Activated CD8-positive, alpha-beta memory T cell treated with anti-CD3 and anti-CD28 coated beads for 24 hours (primary cell): ENCODE measurements around the gene CAAP1.
"Not testable (repeated sequence)": the region's sequence is repeated elsewhere in the genome, so short reads cannot be mapped to it uniquely, and the experiment has no call there.

Source experiments
- DNase-seq: peaks from one replicate; pipeline ENCODE4 v3.0.0-alpha.2; 2020

The CAAP1 gene, protein sequence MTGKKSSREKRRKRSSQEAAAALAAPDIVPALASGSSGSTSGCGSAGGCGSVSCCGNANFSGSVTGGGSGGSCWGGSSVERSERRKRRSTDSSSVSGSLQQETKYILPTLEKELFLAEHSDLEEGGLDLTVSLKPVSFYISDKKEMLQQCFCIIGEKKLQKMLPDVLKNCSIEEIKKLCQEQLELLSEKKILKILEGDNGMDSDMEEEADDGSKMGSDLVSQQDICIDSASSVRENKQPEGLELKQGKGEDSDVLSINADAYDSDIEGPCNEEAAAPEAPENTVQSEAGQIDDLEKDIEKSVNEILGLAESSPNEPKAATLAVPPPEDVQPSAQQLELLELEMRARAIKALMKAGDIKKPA

DNA sequence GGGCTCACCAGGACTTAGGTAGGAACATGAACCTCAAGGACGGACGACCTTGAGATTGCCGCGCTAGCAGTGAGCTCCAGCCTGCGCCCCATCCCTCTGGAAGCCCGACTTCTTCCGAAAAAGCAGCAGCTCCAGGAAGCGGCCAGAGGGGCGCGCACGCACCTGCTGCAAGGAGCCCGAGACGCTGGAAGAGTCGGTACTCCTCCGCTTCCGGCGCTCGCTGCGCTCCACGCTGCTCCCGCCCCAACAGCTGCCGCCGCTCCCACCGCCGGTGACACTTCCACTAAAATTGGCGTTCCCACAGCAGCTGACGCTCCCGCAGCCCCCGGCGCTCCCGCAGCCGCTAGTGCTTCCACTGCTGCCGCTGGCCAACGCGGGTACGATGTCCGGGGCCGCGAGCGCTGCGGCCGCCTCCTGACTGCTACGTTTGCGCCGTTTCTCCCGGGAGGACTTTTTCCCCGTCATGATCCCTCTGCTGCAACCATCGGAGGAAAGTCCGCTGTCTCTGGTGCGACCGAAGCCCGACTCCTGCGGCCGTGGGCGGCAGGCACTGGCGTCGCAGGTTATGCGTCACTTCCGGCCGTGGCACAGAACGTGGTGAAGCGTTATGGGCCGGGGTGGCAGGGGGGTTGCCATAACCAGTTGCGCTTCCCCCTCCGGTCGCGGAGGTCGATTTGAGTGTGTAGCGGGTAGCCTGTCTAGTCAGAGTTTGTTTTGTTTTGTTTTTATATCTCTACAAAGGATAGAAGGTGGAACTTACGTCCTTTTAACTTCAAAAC, at the start of gene CAAP1:
CAAP1 (minus strand) TSS at position 552 of the 779 bp plus-strand sequence; CDS start at position 465, 87 bp downstream.
- peak; percentile 95 for DNase-seq

DNA sequence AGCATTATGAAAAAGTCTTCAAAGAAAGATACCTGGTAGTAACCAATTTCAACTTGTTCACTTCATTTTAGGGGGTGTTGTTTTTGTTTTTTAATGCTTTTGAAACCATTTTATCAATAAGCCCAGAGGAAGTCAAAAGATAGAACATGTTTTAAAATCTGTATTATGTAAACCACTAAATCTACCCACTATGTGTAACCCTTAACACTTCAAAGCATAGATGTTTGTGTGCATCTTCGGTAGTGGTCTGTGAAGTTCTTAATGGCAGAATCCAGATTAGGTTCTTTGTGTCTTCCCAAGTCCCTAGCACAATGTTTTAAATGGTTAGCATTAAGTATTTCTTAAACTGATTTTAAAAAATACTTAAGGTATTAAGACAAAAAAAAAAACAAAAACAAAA, 48.2 kb upstream of the CAAP1 start:
- DNase-seq = no peak

DNA sequence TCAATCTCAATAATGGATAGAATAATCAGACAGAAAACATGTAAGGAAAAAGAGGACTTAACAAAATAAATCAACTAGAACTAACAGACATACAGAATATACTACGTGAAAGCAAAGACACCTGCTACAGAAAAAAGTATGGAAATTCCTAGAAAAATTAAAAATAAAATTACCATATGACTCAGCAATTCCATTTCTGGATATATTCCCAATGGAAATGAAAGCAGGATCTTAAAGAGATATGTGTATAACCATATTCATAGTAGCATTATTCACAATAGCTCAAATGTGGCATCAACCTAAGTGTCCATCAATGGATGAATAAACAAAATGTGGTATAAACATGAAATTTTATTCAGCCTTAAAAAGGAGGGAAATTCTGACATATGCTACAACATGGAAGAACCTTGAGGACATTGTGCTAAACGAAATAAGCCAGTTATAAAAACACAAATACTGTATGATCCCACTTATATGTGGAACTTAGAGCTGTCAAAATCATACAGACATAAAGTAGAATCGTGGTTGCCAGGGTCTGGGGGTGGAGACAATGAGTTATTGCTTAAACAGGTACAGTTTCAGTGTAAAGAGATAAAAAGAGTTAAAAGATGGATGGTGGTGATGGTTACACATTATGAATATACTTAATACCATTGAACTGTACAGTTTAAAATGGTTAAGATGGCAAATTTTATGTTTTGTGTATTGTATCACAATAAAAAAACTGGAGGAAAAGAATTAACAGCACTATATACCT, 47.5 kb upstream of the CAAP1 start:
- DNase-seq = no peak

DNA sequence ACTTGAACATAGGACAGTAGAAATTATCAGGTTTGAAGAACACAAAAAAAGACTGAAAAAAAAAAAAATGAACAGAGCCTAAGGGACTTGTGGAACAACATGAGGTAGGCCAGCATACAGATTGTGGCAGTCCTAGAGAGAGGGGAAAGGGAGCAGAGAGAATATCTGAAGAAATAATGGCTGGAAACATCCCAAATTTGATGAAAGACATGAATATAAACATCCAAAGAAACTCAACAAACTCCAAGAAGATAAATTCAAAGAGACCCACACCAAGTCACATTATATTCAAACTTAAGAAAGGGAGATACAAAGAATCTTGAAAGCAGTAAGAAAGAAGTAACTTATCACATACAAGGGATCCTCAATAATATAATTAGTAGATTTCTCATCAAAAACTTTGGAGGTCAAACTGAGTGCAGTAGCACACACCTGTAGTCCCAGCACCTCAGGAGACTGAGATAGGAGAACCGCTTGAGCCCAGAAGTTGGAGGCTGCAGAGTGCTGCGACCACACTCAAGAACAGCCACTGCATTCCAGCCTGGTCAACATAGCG, 45.3 kb upstream of the CAAP1 start:
- DNase-seq = no peak

DNA sequence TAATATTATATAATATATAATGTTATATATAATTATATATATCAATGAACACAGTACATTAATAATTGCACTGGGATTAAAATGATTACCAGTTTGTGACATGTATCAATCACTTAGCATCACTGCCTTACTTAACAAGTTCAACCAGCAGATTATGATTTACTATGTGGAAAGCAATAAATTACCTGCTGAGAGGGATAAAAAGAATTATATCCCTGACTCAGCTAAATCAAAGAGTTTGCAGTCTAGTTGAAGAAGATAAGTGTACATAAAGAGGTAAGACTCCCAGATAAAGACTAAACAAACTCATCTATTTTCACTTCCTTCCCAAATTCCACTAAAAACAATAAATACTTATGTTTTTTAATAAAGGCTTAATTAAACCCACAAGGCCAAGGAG, 43.2 kb upstream of the CAAP1 start:
- DNase-seq = no peak

DNA sequence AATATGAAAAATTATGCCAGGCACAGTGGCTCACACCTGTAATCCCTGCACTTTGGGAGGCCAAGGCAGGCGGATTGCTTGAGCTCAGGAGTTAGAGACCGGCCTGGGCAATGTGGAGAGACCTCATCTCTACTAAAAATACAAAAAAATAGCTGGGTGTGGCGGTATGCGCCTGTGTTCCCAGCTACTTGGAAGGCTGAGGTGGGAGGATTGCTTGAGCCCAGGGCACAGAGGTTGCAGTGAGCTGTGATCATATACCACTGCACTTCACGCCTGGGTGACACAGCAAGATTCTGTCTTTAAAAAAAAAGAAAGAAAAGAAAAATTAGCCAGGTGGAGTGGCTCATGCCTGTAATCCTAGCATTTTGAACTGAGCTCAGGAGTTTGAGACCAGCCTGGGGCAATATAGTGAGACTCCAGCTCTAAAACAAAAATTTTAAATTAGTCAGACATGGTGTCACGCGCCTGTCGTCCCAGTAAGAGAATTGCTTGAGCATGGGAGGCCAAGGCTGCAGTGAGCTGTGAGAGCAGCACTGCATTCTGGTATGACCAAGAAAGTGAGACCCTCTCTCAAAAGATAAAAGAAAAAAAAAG, 36.4 kb upstream of the CAAP1 start:
- no peak for DNase-seq

DNA sequence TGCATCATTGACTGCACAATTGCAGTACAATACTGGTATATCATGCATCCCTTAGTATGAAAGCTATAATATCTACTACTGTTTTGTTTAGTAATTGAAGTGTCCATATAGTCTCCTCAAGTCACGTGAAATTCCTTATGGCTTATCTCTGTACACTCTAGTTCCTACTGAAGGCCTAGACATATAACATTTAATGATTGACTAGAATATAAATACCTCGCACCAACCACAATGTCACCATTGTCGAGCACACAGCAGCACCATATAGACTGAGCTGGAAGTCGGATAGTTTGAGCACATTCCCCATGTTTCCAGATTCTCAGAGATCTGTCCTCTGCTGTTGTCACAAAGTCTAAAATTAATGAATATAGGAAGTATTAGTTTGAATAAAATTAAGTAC, 33.0 kb upstream of the CAAP1 start:
- DNase-seq = no peak

DNA sequence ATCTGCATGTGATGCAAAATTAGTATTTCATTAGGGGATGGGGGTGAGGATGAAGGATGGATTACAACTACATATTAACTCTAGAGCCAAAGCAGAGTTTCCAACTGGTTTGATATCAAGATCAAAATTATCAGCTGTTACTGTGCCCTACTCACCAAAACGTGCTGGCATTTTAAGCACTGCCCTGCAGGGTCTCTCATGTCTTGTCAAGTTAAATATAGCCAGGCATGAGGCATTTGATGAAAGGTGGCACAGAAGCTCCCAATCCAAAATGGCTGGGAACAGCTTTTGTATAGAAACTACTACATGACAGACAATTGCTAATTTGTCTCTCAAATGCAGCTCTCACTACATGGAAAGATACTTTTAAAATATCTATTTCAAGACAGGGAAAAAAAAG, 27.1 kb upstream of the CAAP1 start:
- DNase-seq = no peak

DNA sequence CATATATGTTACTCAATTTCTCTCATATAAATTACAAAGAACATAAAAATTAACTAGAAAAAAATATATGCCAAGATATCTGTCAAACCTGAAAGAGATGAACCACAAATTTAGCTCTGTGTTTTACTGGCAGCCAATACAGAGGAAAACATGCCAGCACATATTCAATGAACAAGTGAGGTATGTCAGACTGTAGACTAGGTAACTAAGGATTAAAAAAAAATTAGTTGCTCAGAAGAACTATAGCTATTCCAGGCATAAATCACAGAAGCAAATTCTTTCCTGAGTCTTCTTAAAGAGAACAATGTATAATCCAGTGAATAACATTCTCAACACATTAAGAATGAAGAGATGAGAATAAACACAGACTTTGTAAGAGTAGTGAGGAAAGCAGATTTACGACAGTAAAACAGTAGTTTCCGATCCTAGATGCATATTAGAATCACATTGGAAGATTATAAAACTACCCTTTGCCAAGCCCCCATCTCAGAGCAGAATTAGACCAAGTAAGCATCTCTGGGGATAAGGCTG, 20.6 kb upstream of the CAAP1 start:
- no peak for DNase-seq

DNA sequence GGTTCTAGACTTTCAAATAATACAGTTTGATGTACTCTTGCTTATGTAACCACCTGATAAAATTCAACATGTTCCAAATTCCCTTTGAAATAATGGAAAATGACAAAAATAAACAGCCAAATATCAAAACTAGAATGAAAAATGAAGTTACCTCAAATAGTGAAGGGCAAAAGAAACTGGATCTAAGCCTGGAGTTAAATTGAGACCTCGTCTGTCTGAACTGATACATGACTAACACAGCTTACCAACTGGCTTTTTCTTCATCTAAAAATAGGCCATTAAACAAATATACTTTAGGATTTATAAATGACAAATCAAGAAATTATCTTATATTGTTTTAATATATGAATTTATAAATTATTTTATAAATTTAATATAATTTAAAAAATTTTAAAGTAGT, 12.1 kb upstream of the CAAP1 start:
- no peak for DNase-seq

DNA sequence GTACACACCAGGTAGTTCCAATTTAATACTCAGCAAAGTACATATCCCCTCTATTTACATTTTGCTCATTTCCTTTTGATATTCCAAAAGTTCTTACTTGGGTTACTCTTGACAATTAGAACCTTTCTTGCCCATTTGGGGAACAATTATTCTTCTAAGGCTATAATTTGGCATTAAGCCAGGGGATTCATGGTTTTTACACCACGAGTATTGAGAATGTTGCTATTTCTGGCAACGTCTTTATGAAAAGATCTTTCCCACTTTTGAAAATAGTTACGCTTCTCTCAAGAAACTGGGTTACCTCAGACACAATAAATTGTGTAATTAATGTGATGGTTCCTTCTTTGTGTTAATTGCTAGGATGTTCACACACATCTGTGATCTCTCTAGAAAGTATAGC, 11.5 kb upstream of the CAAP1 start:
- DNase-seq = no peak

DNA sequence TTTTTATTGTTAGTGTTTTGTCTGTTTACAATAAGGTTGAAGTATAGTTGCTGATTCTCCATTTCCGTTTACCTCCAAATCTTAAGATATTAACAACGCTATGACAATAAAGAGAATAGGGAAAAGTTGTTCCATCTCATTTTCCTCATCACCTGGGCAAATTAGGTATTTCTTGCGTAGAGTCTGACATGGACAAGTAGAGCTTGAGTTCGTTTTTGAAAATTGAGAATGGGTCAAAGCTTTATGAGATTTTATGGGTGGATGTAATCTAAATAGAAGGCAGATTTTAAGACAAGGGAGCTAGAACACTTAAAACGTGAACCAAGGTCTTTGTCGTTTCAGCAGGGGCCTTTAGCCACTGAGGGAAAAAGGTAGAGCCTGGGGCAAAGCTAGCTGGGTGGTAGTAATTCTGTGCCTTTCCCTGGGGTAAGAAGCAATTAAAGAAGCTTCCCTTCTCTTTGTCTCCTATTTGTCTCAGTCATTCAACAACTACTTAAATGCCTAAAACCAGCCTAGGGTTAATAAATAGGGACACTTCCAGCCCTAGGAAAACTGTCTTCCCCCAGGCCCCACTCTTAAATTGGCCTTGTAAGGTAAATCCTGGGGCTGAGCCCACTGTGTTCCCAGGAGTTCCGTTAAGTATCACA, 551 bp upstream of the CAAP1 start:
- DNase-seq = no peak

DNA sequence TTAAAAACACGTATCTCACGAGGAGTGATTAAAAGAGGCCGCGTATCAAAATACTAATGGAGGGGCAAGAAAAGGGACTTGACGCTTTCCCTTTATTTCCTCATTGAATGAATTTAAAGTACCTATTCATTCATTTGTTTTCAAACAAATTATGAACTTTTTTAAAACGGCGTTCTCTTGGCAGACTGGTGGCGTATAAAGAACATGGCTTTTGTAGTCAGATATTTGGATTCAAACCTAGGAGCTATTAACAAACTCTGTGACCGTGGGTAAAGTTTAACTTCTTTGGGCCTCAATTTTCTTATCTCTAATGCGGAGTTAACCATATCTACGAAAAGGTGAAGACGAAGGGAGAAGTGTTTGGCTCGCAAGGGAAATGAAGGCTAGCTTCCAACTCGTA, 876 bp downstream of the CAAP1 start:
- no peak for DNase-seq

DNA sequence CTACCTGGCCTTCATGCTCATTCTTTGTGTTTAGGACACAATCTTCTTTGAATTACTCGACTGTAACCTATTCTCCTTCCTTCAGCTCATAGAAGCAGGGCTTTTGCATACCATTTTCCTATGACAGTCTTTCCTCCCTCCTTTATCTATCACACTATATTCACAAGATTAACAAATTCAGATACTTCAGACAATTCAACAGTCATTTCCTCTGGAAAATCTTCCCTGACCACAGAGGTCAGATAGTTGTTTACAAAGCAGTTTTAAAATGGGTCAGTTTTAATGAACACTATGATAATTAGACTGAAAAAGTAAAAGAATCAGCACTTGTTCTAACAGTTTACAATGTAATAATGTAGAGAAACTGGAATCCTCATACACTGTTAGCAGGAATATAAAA, 4.3 kb downstream of the CAAP1 start:
- DNase-seq = no peak

DNA sequence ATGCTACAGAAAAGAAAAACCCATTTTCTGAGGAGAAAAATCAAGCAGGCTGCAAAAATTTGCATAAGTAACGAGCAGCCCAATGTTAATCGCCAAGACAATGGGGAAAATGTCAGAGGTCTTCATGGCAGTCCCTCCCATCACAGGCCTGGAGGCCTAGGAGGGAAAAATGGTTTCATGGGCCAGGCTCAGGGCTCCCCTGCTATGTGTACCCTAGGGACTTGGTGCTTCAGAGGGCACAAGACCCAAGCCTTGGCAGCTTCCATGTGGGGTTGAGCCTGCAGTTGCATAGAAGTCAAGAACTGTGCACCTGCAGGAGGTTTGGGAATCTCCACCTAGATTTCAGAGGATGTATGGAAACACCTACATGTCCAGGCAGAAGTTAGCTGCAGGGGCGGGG, 10.4 kb downstream of the CAAP1 start:
- no peak for DNase-seq

DNA sequence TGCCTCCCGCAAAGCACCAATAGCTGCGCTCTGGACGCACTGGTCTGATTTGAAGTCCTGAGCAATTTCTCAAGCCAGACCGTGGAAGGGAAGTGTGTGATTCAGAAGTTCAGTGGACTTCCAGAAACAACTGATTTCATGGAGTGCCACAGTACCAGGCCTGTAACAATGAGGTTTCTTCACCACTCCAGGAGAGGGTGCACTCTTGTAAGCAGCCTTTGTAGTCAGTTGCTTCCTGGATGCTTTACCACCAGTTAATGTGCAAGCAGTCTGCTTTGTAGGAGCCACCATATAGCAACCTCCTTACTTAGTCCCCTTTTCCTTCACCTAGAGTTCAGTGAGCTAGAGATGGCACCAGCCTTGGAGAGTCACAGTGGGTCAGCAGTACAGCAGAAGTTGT, 12.3 kb downstream of the CAAP1 start:
- no peak for DNase-seq

DNA sequence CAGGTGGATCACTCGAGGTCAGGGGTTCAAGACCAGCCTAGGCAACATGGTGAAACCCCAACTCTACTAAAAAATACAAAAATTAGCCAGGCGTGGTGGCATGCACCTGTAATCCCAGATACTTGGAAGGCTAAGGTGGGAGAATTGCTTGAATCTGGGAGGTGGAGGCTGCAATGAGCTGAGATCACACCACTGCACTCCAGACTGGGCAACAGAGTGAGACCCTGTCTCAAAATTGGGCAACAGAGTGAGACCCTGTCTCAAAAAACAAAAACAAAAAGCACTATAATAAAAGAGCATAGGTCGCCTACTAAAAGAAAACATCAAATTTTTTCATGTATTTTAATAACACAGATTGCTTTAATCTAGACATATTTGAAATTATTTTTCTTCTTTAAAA, 17.4 kb downstream of the CAAP1 start:
- DNase-seq = not testable (repeated sequence)

DNA sequence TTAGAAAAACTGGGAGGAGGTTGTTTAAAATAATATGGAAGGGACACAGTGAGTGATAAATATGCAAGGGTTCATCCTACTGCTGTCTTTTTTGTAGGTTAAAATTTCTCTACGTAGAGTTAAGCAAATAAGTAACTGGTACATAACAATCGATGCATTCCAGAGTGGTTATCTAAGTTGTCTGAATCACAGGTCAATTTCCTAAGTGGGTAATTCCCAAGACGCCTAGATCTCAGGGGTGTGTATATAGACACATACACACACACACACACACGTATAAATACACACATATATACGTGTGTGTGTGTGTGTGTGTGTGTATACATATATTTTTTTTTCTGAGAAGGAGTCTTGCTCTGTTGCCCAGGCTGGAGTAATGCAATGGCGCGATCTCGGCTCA, 22.3 kb downstream of the CAAP1 start:
- DNase-seq = no peak

DNA sequence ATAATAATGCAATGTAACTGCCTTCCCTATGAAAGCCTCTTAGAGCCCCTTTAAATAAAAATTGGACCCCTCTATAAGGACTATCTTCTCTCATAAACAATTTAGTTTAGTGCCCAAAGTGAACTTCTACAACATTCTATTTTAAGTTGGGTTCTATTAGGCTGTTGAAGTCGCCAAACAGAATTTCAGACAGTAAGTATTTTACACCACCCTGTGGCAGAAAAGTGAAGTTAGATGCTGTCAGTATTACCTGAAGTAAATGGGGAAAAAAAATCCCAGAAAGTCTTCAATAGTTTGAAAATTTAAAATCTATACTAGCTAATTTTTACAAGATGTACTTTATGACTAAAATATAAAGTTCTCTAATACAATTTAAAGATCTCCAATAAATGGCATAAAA, 29.5 kb downstream of the CAAP1 start:
- DNase-seq = no peak

DNA sequence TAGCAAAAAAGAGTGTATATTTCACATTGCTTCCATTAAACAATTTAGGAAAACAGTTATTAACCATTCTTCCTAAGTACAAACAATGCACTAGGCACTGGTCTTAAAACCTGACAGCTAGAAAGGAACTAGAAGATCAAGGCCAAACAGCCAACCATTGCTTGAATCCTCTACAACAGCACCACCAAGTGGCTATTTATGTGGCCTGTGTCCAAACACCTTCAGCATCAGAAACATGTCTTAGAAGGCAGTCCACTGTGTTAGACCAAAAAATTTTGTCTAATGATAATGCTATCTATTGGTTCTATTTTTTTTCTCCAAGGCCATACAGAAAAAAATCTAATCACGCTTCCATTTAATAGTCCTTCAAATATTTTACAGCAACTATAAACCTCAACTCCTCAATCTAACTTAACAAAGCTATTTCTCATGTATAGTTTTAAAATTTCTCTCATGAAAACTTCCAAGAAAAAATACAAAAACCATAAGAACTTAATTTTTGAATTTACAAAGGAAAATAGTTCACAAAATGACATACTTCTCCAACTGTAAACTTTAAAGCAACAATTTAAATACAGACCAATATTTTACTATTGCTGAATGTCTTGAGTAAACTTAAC, 36.1 kb downstream of the CAAP1 start:
- no peak for DNase-seq

DNA sequence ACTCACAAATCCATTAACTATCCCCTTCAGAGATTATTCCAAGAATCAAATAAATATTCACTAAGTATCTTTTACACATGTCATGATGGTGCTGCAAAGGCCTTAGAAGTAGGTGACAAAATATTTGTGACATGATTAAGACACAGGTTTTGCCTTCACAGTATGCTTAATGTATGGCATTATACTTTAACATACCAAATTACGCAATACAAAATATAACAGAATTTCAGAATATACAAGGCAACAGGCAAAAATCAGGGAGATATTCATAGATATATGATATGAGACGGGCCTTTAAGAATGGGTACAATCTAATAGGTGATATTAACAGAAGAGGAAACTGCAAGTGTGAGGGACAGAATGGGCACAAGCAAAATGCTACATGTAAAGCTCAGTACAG, 41.6 kb downstream of the CAAP1 start:
- DNase-seq = no peak

DNA sequence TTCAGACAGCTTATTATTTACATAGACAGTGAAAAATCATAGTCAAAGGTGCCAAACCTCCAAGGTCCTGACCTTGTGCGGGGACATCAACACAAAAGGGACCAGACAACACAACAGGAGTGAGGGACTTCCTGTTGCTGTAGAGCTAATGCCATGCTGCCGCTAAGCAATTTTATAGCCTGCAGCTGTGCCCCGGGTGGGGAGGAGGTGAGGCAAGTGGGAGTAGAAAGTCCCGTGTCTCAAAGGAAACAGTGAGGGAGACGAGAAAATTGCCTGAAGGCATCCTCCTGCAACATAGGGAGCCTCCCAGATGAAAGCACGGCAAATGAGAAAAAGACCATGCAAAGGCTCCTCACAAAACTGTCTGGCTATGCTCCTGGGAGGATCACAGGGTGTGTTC, 58.8 kb downstream of the CAAP1 start:
- no peak for DNase-seq
